HG03442 (cell line): ENCODE results near the gene DMTF1.
"Not testable (repeated sequence)": the region's sequence is repeated elsewhere in the genome, so short reads cannot be mapped to it uniquely, and the experiment has no call there.

ENCODE experiments used
- ATAC-seq: cut with Tn5 transposase; IDR thresholded peaks from one replicate; pipeline ENCODE4 v1.9.1; 2021; ENCODE audit warnings: mild to moderate bottlenecking, moderate library complexity; ENCODE audit not compliant: unreplicated experiment

The DMTF1 gene

DNA sequence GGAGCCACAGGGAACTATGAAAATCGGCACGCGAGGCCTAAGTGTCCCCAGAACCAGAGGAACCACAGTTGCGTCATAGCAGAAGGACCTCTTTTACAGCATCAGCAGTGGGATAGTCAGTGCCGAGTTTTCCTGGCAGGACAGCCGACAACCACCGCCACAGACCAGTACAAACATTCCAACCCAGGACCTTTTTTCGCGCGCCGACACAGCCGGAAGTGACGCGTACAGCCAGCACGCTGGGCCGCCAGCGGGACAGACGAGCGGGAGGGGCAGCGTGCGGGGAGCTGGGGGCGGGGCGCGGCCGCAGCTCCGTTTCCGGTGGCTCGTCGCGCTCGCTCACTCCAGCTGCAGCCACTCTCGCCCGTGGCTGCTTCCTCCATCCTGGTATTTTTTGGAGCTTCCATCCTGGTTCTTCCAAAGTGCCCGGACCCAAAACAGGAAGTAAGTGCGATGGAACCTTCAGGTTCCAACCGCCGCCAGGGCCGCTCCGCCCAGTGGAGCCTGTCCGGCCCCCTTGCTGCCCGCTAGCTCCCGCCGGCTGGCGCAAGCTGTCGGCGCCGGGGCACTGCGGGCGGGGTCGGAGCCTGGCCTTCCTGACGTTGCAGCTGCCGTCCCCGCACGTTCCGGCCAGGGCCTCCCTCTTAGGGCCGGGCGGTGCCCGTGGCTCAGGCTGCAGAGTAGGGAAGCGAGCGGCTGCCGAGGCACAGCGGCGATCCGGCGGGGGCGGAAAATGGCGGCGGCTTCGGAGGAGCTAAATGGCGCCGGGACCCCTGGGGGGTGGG, at the start of gene DMTF1:
DMTF1 (plus strand) TSS at position 342 of the 785 bp plus-strand sequence. CDS start 12,489 bp downstream, outside the sequence.
- ATAC-seq = peak; percentile 75

GRCh38 chr7:87105401-87105800, 46.9 kb upstream of the DMTF1 start:
- no peak for ATAC-seq

- no peak for ATAC-seq
These were observed 45.2 kb upstream of the DMTF1 start for GRCh38 chr7:87106974-87107612.

- ATAC-seq = no peak
These were observed 44.1 kb upstream of the DMTF1 start for GRCh38 chr7:87107949-87108776.

GRCh38 chr7:87110778-87111177, 41.5 kb upstream of the DMTF1 start:
- ATAC-seq = no peak

GRCh38 chr7:87111877-87112276, 40.4 kb upstream of the DMTF1 start:
- ATAC-seq = no peak

- no peak for ATAC-seq
These were observed 39.2 kb upstream of the DMTF1 start for GRCh38 chr7:87113077-87113476.

GRCh38 chr7:87113904-87114303, 38.3 kb upstream of the DMTF1 start:
- ATAC-seq = not testable (repeated sequence)

- not testable (repeated sequence) for ATAC-seq
These were observed 36.5 kb upstream of the DMTF1 start for GRCh38 chr7:87115772-87116171.

DNA sequence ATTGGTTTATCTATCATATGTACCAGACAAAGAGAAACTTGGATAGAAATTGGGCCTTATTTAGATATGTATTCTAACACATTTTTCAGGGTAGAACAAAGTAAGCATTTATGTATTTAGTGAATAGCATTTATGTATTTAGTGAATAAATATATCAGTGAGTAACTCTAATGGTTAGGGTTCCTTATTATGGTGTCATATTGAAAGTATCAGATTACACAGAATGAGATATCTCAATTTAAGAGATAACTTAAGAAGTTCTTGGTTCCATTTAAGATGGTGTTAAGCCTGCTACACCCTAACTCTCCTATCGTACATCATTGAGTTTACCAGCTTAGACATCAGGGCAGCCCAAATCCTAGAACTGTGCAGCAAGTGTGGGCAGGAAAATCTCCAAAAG, 35.9 kb upstream of the DMTF1 start:
- ATAC-seq = peak; percentile 61

DNA sequence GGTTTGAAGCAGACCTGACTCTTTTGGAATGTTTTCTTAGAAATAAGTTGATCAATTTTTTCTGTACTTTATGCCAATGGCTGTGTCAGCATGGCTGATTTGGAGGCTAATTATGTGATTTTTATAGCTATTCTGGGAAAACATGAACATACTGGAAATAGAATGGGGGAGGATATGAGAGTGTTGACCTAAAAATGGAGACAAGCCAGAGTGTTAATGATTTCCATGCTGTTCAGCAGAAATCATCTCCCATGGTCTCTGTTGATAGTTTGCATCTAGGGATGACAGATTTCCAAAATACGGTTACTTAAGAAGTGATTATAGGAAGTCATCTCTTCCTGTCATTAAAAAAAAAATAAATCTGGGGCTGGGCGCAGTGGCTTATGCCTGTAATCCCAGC, 32.7 kb upstream of the DMTF1 start:
- no peak for ATAC-seq

- ATAC-seq = no peak
These were observed 29.1 kb upstream of the DMTF1 start for GRCh38 chr7:87123105-87123504.

DNA sequence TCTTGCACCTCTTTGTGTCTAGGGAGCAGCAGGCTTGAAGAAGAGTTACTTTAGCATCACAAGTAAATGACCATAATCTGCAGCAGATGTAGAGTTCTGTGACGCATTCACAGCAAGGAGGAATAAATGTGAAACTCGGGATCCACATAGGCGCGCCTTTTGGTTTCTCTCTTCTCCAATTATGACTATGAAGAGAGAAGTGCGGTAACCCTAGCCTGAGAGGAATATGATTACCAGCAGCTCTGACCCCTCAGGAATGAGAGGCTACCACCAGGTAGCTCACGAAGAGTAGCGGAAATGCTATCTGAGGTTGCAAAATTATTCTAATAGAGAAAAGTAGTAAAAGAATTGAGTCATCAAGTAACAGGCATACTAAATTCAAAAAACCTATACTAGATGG, 25.2 kb upstream of the DMTF1 start:
- peak; percentile 29 for ATAC-seq

- no peak for ATAC-seq
These were observed 23.4 kb upstream of the DMTF1 start for GRCh38 chr7:87128861-87129267.

GRCh38 chr7:87129332-87129731, 22.9 kb upstream of the DMTF1 start:
- no peak for ATAC-seq

- peak; percentile 96 for ATAC-seq
These were observed 22.4 kb upstream of the DMTF1 start for GRCh38 chr7:87129848-87130247.

- ATAC-seq = no peak
These were observed 20.5 kb upstream of the DMTF1 start for GRCh38 chr7:87131771-87132170.

- ATAC-seq = no peak
These were observed 15.0 kb upstream of the DMTF1 start for GRCh38 chr7:87137271-87137670.

GRCh38 chr7:87139514-87139913, 12.7 kb upstream of the DMTF1 start:
- no peak for ATAC-seq

- ATAC-seq = no peak
These were observed 11.9 kb upstream of the DMTF1 start for GRCh38 chr7:87140271-87140748.

DNA sequence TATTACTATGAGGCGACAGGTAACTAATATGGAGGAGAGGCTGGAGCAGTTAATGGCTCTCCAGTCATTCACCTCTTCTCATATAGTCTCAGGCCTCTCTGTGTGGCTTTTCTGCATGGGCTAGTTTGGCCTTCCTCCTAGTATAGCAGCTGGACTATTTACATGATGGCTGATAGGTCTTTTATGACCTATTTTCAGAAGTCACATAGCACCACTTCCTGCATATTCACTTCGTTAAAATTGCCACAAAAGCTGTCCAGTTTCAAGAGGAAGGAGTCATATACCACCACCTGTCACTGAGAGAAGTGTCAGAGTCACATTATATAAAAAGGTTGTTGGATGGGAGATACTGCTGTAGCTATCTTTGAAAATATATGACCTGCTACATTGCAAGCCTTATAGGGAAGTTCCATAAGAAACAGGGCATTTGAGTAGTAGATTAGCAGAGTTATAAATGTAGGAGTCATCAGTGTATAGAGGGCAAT, 8.0 kb upstream of the DMTF1 start:
- ATAC-seq = peak; percentile 96
